ENCODE results near the gene MYCBP2.
"Not testable (repeated sequence)": the region's sequence is repeated elsewhere in the genome, so short reads cannot be mapped to it uniquely, and the experiment has no call there.

Gene MYCBP2

GRCh38 chr13:77219401-77219800, 107.5 kb downstream of the MYCBP2 start:
- TF ChIP-seq CTCF (conservative IDR thresholded peaks at IDR 0.05; ENCODE audit: low read depth, low read length), result no peak

DNA sequence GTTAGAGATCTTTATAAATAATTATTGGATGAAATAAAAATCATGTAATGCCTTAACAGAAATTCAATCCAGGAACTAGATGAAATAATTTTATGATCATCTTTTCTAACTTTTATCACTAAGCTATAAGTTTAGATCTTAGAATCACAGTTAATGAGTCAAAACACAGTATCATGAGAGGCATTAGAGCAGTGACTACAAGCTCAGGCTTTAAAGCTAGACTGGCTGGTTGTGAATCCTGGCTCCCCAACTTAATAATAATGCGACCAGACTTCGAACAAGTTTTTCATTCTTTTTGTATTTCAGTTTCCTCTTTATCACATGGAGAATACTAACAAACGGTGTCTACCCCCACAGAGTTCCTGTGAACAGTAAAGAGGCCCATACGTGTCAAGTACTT, 108.6 kb downstream of the MYCBP2 start:
- no peak overlapping the region for H3K4me3 ChIP-seq (ENCODE audit: low read length)
- no peak for DNase-seq (ENCODE audit: low read depth)
- TF ChIP-seq CTCF (conservative IDR thresholded peaks at IDR 0.05; ENCODE audit: low read depth, low read length), result no peak

More at GRCh38 chr13:77219401-77219800, 107.5 kb downstream of the MYCBP2 start:
- no peak for DNase-seq (ENCODE audit: low read depth)
- no peak overlapping the region for H3K4me3 ChIP-seq (ENCODE audit: low read length)

DNA sequence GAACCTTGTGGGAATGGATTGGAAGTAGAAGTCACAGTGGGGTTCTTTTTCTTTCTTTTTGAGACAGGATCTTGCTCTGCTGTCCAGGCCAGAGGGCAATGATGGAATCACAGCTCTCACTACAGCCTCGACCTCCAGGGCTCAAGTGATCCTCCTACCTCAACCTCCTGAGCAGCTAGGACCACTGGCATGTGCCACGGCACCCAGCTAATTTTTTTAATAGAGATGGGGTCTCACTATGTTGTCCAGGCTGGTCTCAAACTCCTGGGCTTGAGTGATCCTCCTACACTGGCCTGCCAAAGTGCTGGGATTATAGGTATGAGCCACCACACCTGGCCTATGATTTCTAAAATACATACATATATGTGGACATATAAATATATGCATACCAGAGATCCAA, 111.4 kb downstream of the MYCBP2 start:
- DNase-seq (ENCODE audit: low read depth), result no peak
- H3K4me3 ChIP-seq (ENCODE audit: low read length), result no peak overlapping the region
- TF ChIP-seq CTCF (conservative IDR thresholded peaks at IDR 0.05; ENCODE audit: low read depth, low read length), result no peak

DNA sequence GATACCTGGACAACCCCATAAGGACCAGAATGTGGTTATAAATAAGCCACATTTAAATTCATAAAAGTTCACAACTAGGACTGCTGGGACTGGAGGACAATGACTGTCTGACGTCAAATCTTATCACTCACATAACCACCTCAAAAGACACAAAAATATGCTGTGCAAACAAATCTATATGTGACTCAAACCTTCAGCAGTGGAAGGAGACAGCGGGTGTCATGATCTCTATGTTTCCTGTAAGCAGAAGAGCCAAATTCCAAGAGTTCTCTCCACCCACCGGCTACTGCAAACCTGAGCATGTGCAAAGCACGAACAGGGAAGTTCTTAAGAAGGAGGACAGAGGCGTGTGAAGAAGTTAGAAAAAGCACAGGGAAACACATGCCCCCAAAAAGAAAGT, 113.2 kb downstream of the MYCBP2 start:
- no peak overlapping the region for H3K4me3 ChIP-seq (ENCODE audit: low read length)
- no peak for DNase-seq (ENCODE audit: low read depth)
- no peak for TF ChIP-seq CTCF (conservative IDR thresholded peaks at IDR 0.05; ENCODE audit: low read depth, low read length)

GRCh38 chr13:77207943-77208342, 119.0 kb downstream of the MYCBP2 start:
- DNase-seq (ENCODE audit: low read depth), result no peak
- no peak for TF ChIP-seq CTCF (conservative IDR thresholded peaks at IDR 0.05; ENCODE audit: low read depth, low read length)
- no peak overlapping the region for H3K4me3 ChIP-seq (ENCODE audit: low read length)

DNA sequence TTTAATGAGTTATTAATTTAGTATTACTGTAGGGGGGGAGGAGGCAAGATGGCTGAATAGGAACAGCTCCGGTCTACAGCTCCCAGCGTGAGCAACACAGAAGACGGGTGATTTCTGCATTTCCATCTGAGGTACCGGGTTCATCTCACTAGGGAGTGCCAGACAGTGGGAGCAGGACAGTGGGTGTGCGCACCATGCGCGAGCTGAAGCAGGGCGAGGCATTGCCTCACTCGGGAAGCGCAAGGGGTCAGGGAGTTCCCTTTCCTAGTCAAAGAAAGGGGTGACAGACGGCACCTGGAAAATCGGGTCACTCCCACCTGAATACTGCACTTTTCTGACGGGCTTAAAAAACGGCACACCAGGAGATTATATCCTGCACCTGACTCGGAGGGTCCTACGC, 127.9 kb downstream of the MYCBP2 start:
- not testable (repeated sequence) for DNase-seq (ENCODE audit: low read depth); H3K4me3 ChIP-seq (ENCODE audit: low read length)

DNA sequence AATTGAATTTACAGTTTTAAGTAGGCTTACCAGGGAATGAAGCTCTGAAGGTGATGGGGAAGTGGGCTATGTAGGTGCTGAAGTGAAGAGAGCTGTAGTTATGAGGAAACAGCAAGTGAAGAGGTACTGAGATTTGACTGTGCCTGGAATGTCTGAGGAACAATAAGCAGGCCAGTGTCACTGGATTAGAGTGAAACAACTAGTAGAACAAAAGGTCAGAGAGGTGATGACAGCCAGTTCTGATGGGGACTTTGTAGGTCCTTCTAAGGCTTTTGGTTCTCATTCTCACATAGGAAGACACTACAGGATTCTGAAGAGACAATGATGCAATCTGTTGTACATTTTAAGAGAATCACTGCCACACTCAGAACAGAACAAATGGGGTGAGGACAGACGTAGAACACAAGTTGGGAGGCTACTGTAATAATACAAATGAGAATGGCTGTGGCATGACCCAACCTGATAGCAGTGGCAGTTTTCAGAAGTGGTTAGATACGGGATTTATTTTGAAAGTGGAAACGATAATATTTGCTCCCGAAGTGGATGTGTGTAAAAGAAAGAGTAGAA, 130.8 kb downstream of the MYCBP2 start:
- no peak for TF ChIP-seq CTCF (conservative IDR thresholded peaks at IDR 0.05; ENCODE audit: low read depth, low read length)
- no peak overlapping the region for H3K4me3 ChIP-seq (ENCODE audit: low read length)
- no peak for DNase-seq (ENCODE audit: low read depth)
